ENCODE data around the gene GGCT.

DNA sequence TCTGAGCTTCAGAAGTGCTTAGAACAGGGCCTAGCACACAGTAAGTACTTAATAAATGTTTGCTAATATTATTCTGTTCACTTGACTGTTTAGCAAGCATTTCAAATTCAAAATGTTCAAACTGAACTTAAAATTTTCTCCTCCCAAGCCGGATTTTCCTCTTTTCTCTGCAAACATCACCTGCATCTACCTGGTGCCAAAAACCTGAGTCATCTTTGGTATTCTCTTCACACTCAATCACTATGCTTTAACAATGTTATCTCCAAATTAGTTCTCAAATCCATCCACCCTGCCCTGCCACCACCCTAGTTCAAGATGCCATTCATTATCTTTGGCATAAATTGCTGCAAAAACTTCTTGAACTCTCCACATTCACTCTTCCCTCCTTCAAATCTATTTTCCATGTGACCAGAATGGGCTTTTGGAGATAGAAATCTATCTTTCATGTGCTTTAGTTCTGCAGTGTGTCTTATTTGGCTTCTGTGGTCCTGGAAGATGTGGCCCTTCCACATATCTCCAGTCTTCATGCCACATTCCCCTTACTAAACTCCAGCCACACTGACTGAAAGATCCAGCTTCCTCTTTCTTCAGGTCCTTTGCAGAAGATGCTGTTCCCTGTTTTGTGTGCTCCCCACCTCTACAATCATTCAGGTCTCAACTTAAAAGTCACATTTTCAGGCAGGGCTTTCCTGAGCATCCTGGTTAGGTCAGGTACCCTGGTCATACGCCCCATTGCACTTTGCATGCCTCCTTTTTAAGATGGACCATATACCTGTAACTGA, 2.0 kb downstream of the GGCT start:
- TF ChIP-seq, protein P1, sequence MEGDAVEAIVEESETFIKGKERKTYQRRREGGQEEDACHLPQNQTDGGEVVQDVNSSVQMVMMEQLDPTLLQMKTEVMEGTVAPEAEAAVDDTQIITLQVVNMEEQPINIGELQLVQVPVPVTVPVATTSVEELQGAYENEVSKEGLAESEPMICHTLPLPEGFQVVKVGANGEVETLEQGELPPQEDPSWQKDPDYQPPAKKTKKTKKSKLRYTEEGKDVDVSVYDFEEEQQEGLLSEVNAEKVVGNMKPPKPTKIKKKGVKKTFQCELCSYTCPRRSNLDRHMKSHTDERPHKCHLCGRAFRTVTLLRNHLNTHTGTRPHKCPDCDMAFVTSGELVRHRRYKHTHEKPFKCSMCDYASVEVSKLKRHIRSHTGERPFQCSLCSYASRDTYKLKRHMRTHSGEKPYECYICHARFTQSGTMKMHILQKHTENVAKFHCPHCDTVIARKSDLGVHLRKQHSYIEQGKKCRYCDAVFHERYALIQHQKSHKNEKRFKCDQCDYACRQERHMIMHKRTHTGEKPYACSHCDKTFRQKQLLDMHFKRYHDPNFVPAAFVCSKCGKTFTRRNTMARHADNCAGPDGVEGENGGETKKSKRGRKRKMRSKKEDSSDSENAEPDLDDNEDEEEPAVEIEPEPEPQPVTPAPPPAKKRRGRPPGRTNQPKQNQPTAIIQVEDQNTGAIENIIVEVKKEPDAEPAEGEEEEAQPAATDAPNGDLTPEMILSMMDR (IDR thresholded peaks at IDR 0.05): no peak
- TF ChIP-seq POLR2A (IDR thresholded peaks at IDR 0.05): no peak
- TF ChIP-seq POLR2AphosphoS5 (IDR thresholded peaks at IDR 0.05): no peak
